Neutrophil (primary cell): ENCODE results near the gene AAK1.
"Not testable (repeated sequence)": the region's sequence is repeated elsewhere in the genome, so short reads cannot be mapped to it uniquely, and the experiment has no call there.

ENCODE experiments used
- H3K27ac ChIP-seq: fragments of 200-600 bp; sonication (generic); 2 replicates; pipeline ENCODE4 v1.5.1; 2016; ENCODE audit warnings: mild to moderate bottlenecking, moderate library complexity
- H3K27me3 ChIP-seq: fragments of 200-600 bp; sonication (generic); 2 replicates; pipeline ENCODE4 v1.6.0; 2016; ENCODE audit warnings: mild to moderate bottlenecking
- H3K36me3 ChIP-seq: fragments of 200-600 bp; sonication (generic); 2 replicates; pipeline ENCODE4 v1.5.1; 2017
- H3K4me1 ChIP-seq, 2 experiments: fragments of 200-600 bp in 1 of 2; sonication (generic) in 1 of 2; 1 replicate in 1 of 2; 2 replicates in 1 of 2; pipeline versions ENCODE4 v1.5.1 to v1.6.1; 2013 to 2016; ENCODE audit warnings: low read depth in 1 of 2, low read length in 1 of 2, mild to moderate bottlenecking in 1 of 2, moderate library complexity in 1 of 2; ENCODE audit not compliant: control insufficient read depth in 1 of 2, insufficient read depth in 1 of 2
- H3K4me3 ChIP-seq, 2 experiments: fragments of 200-600 bp in 1 of 2; sonication (generic) in 1 of 2; 1 replicate in 1 of 2; 2 replicates in 1 of 2; pipeline ENCODE4 v1.5.1; 2013 to 2016; ENCODE audit warnings: low read depth in 1 of 2, low read length in 1 of 2, mild to moderate bottlenecking in 1 of 2, moderate library complexity in 1 of 2
- H3K9me3 ChIP-seq: fragments of 200-600 bp; sonication (generic); 2 replicates; pipeline ENCODE4 v1.5.1; 2016
- TF ChIP-seq, protein P1 (sequence below): fragments of 200-600 bp; sonication (generic); IDR thresholded peaks from 2 replicates; pipeline ENCODE4 v1.5.1; 2016; ENCODE audit warnings: antibody characterized with exemption

AAK1 gene

DNA sequence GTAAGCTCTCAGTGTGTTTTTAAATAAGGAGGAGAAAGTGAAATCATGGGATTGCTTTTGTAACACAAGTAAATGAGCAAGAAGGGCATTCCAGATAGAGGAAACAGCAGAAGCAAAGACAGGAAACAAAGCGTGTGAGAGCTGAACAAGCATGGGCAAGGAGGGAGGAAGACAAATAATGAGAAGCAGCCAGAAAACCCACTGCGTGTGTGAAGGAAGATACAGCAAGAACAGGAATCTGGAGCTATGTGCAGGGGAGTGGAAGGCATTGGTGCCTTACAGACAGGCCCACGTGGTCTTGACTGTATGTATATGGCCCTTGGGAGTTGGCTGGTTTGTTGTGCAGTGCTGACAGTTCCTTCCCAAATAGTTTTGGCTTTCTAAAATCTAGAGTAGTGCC, 88.6 kb downstream of the AAK1 start:
- no peaks in the 10 kb centered on the region for H3K36me3 ChIP-seq
- peaks cover 6 to 10% of the 10 kb centered on the region in 2 experiments for H3K4me1 ChIP-seq
- peak overlapping the region; percentile 37 for H3K27ac ChIP-seq
- H3K9me3 ChIP-seq: no peaks in the 10 kb centered on the region
- TF ChIP-seq, protein P1, sequence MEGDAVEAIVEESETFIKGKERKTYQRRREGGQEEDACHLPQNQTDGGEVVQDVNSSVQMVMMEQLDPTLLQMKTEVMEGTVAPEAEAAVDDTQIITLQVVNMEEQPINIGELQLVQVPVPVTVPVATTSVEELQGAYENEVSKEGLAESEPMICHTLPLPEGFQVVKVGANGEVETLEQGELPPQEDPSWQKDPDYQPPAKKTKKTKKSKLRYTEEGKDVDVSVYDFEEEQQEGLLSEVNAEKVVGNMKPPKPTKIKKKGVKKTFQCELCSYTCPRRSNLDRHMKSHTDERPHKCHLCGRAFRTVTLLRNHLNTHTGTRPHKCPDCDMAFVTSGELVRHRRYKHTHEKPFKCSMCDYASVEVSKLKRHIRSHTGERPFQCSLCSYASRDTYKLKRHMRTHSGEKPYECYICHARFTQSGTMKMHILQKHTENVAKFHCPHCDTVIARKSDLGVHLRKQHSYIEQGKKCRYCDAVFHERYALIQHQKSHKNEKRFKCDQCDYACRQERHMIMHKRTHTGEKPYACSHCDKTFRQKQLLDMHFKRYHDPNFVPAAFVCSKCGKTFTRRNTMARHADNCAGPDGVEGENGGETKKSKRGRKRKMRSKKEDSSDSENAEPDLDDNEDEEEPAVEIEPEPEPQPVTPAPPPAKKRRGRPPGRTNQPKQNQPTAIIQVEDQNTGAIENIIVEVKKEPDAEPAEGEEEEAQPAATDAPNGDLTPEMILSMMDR: no peak
- no peaks in the 10 kb centered on the region for H3K27me3 ChIP-seq
- no peak overlapping the region for H3K4me3 ChIP-seq

DNA sequence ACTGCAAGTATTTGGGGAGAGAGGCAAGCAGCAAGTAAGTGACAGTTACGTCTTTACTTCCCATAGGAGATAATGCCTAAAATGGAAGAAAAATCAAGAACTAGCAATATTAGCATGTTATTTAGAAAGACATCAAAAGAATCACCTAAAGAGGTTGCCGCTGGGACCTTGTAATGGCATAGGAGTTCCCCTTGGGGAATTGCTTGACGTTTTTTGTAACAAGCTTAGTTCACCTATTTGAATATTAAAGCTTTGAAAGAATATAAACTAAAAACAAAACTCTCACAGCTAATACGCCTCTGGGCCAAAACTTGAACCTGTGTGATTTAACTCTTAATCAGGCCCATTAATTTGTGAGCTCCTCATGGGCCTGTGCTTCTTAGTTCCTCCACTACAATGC, 89.0 kb downstream of the AAK1 start:
- Histone ChIP-seq H3K36me3 (no peaks in the 10 kb centered on the region), H3K27ac (peak overlapping the region; percentile 37), H3K4me3 (no peak overlapping the region), H3K9me3 (no peaks in the 10 kb centered on the region), H3K27me3 (no peaks in the 10 kb centered on the region), H3K4me1 (peaks cover 1 to 6% of the 10 kb centered on the region in 2 experiments)
- TF ChIP-seq, protein P1: no peak

DNA sequence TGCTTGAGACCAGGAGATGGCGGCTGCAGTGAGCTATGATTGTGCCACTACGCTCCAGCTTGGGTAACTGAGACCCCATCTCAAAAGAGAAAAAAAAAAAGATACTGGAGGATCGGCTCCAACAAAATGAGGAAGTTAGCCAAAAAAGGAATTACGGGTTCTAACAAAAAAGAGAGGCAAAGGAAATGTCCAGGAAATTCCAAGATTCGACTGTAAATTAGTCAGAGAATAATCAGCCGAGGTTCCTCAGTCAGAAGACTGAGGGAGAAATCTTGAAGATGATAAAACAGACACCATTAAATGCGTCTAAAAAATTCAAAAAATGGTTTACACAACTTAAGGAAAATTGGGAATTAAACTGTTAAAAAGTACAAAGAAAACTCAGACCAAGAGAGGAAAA, 89.5 kb downstream of the AAK1 start:
- Histone ChIP-seq H3K4me1 (peaks cover 0 to 6% of the 10 kb centered on the region in 2 experiments), H3K27ac (no peak overlapping the region)

DNA sequence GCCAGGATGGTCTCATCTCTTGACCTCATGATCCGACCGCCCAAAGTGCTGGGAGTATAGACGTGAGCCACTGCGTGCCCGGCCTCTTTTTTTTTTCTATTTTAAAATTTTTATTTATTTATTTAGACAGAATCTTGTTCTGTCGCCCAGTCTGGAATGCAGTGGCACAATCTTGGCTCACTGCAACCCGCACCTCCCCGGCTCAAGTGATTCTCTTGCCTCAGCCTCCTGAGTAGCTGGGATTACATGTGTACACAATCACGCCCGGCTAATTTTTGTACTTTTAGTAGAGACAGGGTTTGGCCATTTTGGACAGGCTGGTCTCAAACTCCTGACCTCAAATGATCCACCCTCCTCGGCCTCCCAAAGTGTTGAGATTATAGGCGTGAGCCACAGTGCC, 93.0 kb downstream of the AAK1 start:
- H3K9me3 ChIP-seq, H3K27me3 ChIP-seq, H3K27ac ChIP-seq, H3K36me3 ChIP-seq, H3K4me1 ChIP-seq, H3K4me3 ChIP-seq: not testable (repeated sequence)

More for the DNA sequence above, 89.5 kb downstream of the AAK1 start:
- H3K36me3 ChIP-seq: no peaks in the 10 kb centered on the region
- no peaks in the 10 kb centered on the region for H3K27me3 ChIP-seq
- H3K9me3 ChIP-seq: no peaks in the 10 kb centered on the region
- H3K4me3 ChIP-seq: no peak overlapping the region
- TF ChIP-seq, protein P1: no peak

DNA sequence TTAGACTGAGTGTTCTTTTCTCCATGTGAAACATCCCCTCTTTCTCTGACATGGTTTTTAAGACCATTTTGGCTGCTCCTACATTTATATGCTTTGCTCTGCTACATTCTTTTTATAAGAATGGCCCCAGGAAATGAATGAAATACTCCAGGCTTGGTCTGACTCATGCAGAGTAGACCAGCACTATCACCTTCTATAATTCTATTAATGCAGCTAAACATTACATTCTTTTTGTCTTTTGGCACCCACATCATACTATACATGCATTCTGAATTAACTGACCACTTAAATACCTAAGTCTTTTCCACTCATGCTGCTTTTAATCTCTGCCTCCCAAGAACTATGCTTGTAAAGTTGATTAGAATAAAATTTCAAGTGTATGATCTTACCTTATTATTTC, 94.1 kb downstream of the AAK1 start:
- Histone ChIP-seq H3K36me3 (no peaks in the 10 kb centered on the region), H3K27me3 (no peaks in the 10 kb centered on the region), H3K9me3 (no peaks in the 10 kb centered on the region), H3K4me3 (no peak overlapping the region), H3K27ac (no peak overlapping the region), H3K4me1 (no peaks in the 10 kb centered on the region)
- TF ChIP-seq, protein P1: no peak

DNA sequence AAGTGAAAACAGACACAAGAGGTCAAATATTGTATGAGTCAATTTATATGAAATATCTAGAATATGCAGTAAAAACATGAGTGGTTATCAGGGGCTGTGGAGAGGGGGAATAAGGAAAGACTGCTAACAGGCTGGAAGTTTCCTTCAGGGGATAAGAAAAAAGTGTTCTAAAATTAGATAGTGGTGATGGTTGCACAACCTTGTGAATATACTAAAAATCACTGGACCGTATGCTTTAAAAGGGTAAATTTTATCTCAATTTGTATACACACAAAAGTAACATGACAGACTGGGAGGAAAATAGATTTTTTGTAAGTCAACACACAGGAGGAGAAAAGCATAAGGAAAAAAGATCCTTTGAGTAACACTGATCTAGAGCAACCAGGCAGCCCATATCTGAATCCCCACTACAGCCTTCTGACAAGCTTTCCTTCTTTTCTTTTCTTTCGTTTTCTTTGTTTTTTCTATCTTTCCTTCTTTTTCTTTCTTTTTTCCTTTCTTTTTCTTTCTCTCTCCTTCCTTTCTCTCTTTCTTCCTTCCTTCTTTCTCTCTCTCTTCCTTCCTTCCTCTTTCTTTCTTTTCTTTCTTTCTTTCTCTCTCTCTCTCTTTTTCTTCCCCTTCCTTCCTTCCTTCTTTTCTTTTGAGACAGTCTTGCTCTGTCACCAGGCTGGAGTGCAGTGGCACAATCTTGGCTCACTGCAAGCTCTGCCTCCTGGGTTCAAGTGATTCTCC, 95.4 kb downstream of the AAK1 start:
- TF ChIP-seq, protein P1: no peak

More for the DNA sequence above, 95.4 kb downstream of the AAK1 start:
- H3K4me3 ChIP-seq: no peak overlapping the region
- no peaks in the 10 kb centered on the region for H3K4me1 ChIP-seq
- H3K27ac ChIP-seq: no peak overlapping the region
- H3K36me3 ChIP-seq: peaks cover 8% of the 10 kb centered on the region
- no peaks in the 10 kb centered on the region for H3K27me3 ChIP-seq
- no peaks in the 10 kb centered on the region for H3K9me3 ChIP-seq
